Measurements from ENCODE around the gene SAMD4A.

DNA sequence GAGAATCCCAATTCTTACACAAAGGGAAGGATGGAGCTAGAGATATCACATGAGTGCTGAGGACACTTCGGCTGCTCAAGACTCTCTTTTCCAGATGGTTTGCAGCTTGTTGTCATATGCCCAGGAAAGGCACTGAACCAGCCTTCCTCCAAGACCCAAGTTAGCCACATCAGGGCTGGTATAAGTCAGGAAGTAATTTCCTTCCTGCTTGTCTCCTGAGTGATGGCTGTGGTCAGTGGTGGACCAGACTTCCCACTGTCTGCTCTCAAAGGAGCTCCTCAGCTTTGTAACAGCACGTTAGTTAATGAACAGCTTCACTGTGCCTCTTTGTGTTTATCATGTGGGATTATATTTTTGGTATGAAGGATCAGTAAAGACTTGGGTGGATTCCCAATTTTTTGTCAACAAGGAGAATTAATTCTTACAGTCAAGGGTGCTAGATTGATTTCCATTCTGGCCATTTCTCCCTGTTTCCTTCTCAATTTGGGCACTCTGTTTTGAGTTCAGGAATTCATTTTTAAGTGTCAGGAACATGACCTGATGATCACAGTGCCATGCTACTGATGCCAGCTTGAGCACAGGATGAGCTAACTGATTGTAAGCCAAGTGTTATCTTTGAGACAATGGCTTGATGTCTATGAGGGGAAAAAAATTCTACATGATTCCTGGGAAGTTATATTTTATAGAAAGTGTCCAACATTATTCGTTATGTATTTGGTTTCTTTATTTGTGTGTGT is 189.9 kb downstream of the SAMD4A start:
- TF ChIP-seq POLR2A (IDR thresholded peaks at IDR 0.05; ENCODE audit: low read length) (no peak), MAFK (IDR thresholded peaks at IDR 0.05; ENCODE audit: partially characterized antibody) (no peak), SMC3 (IDR thresholded peaks at IDR 0.05) (no peak), KDM1A (IDR thresholded peaks at IDR 0.05; ENCODE audit: low read depth) (no peak)
- TF ChIP-seq, protein P1, sequence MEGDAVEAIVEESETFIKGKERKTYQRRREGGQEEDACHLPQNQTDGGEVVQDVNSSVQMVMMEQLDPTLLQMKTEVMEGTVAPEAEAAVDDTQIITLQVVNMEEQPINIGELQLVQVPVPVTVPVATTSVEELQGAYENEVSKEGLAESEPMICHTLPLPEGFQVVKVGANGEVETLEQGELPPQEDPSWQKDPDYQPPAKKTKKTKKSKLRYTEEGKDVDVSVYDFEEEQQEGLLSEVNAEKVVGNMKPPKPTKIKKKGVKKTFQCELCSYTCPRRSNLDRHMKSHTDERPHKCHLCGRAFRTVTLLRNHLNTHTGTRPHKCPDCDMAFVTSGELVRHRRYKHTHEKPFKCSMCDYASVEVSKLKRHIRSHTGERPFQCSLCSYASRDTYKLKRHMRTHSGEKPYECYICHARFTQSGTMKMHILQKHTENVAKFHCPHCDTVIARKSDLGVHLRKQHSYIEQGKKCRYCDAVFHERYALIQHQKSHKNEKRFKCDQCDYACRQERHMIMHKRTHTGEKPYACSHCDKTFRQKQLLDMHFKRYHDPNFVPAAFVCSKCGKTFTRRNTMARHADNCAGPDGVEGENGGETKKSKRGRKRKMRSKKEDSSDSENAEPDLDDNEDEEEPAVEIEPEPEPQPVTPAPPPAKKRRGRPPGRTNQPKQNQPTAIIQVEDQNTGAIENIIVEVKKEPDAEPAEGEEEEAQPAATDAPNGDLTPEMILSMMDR (IDR thresholded peaks at IDR 0.05): no peak

All from A549 (cell line).